Osteocyte (in vitro differentiated cells): ENCODE measurements around the gene ANAPC2. TPM values are rescaled to one million over a fixed set of nuclear protein-coding genes. Genes with fewer than 3 reads are reported as not detected.

Experiments
- DNase-seq: peaks from one replicate; pipeline ENCODE4 v3.0.0; 2021; ENCODE audit warnings: mixed read lengths; ENCODE audit not compliant: unreplicated experiment; ENCODE audit errors: extremely low spot score
- H3K27ac Mint-ChIP-seq: one replicate; pipeline ENCODE4 v1.8.0; 2021; ENCODE audit warnings: mild to moderate bottlenecking, mixed read lengths; ENCODE audit not compliant: unreplicated experiment
- H3K27me3 Mint-ChIP-seq: one replicate; pipeline ENCODE4 v1.8.0; 2021; ENCODE audit warnings: mixed read lengths; ENCODE audit not compliant: unreplicated experiment
- H3K36me3 Mint-ChIP-seq: one replicate; pipeline ENCODE4 v1.8.0; 2021; ENCODE audit warnings: mixed read lengths; ENCODE audit not compliant: unreplicated experiment
- H3K4me1 Mint-ChIP-seq: one replicate; pipeline ENCODE4 v1.8.0; 2021; ENCODE audit warnings: mixed read lengths; ENCODE audit not compliant: unreplicated experiment
- H3K4me3 Mint-ChIP-seq: one replicate; pipeline ENCODE4 v1.8.0; 2021; ENCODE audit warnings: mild to moderate bottlenecking, moderate library complexity, mixed read lengths; ENCODE audit not compliant: unreplicated experiment
- H3K9me3 Mint-ChIP-seq: one replicate; pipeline ENCODE4 v1.8.0; 2021; ENCODE audit warnings: mixed read lengths; ENCODE audit not compliant: unreplicated experiment
- CTCF ChIP-seq: fragments of 200-600 bp; sonication (generic); IDR thresholded peaks from 2 replicates; pipeline ENCODE4 v1.5.0; 2021; ENCODE audit warnings: antibody characterized with exemption, mild to moderate bottlenecking, moderate library complexity
- total RNA-seq: library from RNA; stranded (reverse); gene quantifications from 2 replicates; pipeline ENCODE4 v1.2.1, GENCODE V29; 2021

Gene ANAPC2
- total RNA-seq, 1 donor from 2014 or later, result 61.0 TPM

- peak; percentile 48 for TF ChIP-seq CTCF
- Mint-ChIP-seq H3K9me3 (no peaks in the 10 kb centered on the region), H3K27me3 (no peaks in the 10 kb centered on the region), H3K4me3 (no peak overlapping the region), H3K36me3 (peaks cover 7% of the 10 kb centered on the region), H3K27ac (no peak overlapping the region), H3K4me1 (peaks cover 2% of the 10 kb centered on the region)
- no peak for DNase-seq
These were observed 11.8 kb downstream of the ANAPC2 start for GRCh38 chr9:137176302-137177182.

GRCh38 chr9:137175345-137175961, 12.9 kb downstream of the ANAPC2 start:
- H3K36me3 Mint-ChIP-seq, result peaks cover 7% of the 10 kb centered on the region
- H3K4me3 Mint-ChIP-seq, result no peak overlapping the region
- no peaks in the 10 kb centered on the region for H3K9me3 Mint-ChIP-seq
- H3K27me3 Mint-ChIP-seq, result peaks cover 2% of the 10 kb centered on the region
- no peak overlapping the region for H3K27ac Mint-ChIP-seq
- peaks cover 2% of the 10 kb centered on the region for H3K4me1 Mint-ChIP-seq
- no peak for TF ChIP-seq CTCF
- no peak for DNase-seq

- H3K4me1 Mint-ChIP-seq, result peaks cover 2% of the 10 kb centered on the region
- H3K9me3 Mint-ChIP-seq, result no peaks in the 10 kb centered on the region
These were observed 13.6 kb downstream of the ANAPC2 start for GRCh38 chr9:137174722-137175293.

GRCh38 chr9:137173796-137174664, 14.3 kb downstream of the ANAPC2 start:
- no peak for DNase-seq
- Mint-ChIP-seq H3K27me3 (peaks cover 6% of the 10 kb centered on the region), H3K36me3 (peaks cover 7% of the 10 kb centered on the region), H3K4me1 (no peaks in the 10 kb centered on the region), H3K27ac (no peak overlapping the region), H3K9me3 (no peaks in the 10 kb centered on the region), H3K4me3 (no peak overlapping the region)
- no peak for TF ChIP-seq CTCF

More at GRCh38 chr9:137174722-137175293, 13.6 kb downstream of the ANAPC2 start:
- Mint-ChIP-seq H3K36me3 (peaks cover 7% of the 10 kb centered on the region), H3K4me3 (no peak overlapping the region), H3K27ac (no peak overlapping the region), H3K27me3 (peaks cover 6% of the 10 kb centered on the region)
- no peak for TF ChIP-seq CTCF
- no peak for DNase-seq
